IPS-18a (cell line): ENCODE measurements around the gene TKTL1.

Experiments used
- H3K27ac ChIP-seq: one replicate; pipeline ENCODE4 v1.5.1; 2013; ENCODE audit warnings: low read length
- H3K27me3 ChIP-seq: one replicate; pipeline ENCODE4 v1.6.1; 2013; ENCODE audit warnings: mild to moderate bottlenecking, low read length; ENCODE audit not compliant: control insufficient read depth, insufficient read depth
- H3K36me3 ChIP-seq: one replicate; pipeline ENCODE4 v1.6.1; 2013; ENCODE audit warnings: low read depth, low read length; ENCODE audit not compliant: control insufficient read depth
- H3K4me1 ChIP-seq: one replicate; pipeline ENCODE4 v1.6.1; 2013; ENCODE audit warnings: low read depth, low read length; ENCODE audit not compliant: control insufficient read depth
- H3K4me3 ChIP-seq: one replicate; pipeline ENCODE4 v1.5.1; 2013; ENCODE audit warnings: low read length
- H3K9ac ChIP-seq: one replicate; pipeline ENCODE4 v1.6.1; 2013; ENCODE audit warnings: mild to moderate bottlenecking, low read length, moderate library complexity
- H3K9me3 ChIP-seq: one replicate; pipeline ENCODE4 v1.6.1; 2013; ENCODE audit warnings: low read depth, low read length; ENCODE audit not compliant: control insufficient read depth

TKTL1 gene

GRCh38 chrX:154357205-154357604, 61.6 kb downstream of the TKTL1 start:
- Histone ChIP-seq H3K9me3 (no peaks in the 10 kb centered on the region), H3K4me3 (no peak overlapping the region), H3K27me3 (no peaks in the 10 kb centered on the region), H3K36me3 (peaks cover 96% of the 10 kb centered on the region), H3K4me1 (no peaks in the 10 kb centered on the region), H3K27ac (no peak overlapping the region), H3K9ac (no peak overlapping the region)

GRCh38 chrX:154358011-154358410, 62.4 kb downstream of the TKTL1 start:
- no peaks in the 10 kb centered on the region for H3K9me3 ChIP-seq
- no peak overlapping the region for H3K9ac ChIP-seq
- H3K36me3 ChIP-seq: peaks cover 95% of the 10 kb centered on the region
- no peak overlapping the region for H3K4me3 ChIP-seq
- H3K27me3 ChIP-seq: no peaks in the 10 kb centered on the region
- no peak overlapping the region for H3K27ac ChIP-seq
- no peaks in the 10 kb centered on the region for H3K4me1 ChIP-seq

- Histone ChIP-seq H3K4me3 (no peak overlapping the region), H3K27ac (no peak overlapping the region), H3K4me1 (no peaks in the 10 kb centered on the region), H3K9me3 (no peaks in the 10 kb centered on the region), H3K9ac (no peak overlapping the region), H3K27me3 (no peaks in the 10 kb centered on the region), H3K36me3 (peaks cover 90% of the 10 kb centered on the region)
These were observed 63.2 kb downstream of the TKTL1 start for GRCh38 chrX:154358829-154359228.

- no peaks in the 10 kb centered on the region for H3K9me3 ChIP-seq
- H3K27ac ChIP-seq: no peak overlapping the region
- no peak overlapping the region for H3K4me3 ChIP-seq
- no peak overlapping the region for H3K9ac ChIP-seq
- no peaks in the 10 kb centered on the region for H3K4me1 ChIP-seq
- H3K27me3 ChIP-seq: no peaks in the 10 kb centered on the region
- peaks cover 90% of the 10 kb centered on the region for H3K36me3 ChIP-seq
These were observed 64.0 kb downstream of the TKTL1 start for GRCh38 chrX:154359362-154360154.

- Histone ChIP-seq H3K9ac (no peak overlapping the region), H3K27me3 (no peaks in the 10 kb centered on the region), H3K27ac (no peak overlapping the region)
These were observed 64.6 kb downstream of the TKTL1 start for GRCh38 chrX:154360155-154360713.

GRCh38 chrX:154362085-154362742, 66.6 kb downstream of the TKTL1 start:
- Histone ChIP-seq H3K27me3 (no peaks in the 10 kb centered on the region), H3K4me3 (no peak overlapping the region), H3K36me3 (peaks cover 90% of the 10 kb centered on the region), H3K9ac (no peak overlapping the region), H3K9me3 (peaks cover 2% of the 10 kb centered on the region), H3K4me1 (no peaks in the 10 kb centered on the region), H3K27ac (no peak overlapping the region)

More at GRCh38 chrX:154360155-154360713, 64.6 kb downstream of the TKTL1 start:
- Histone ChIP-seq H3K4me3 (no peak overlapping the region), H3K9me3 (no peaks in the 10 kb centered on the region), H3K4me1 (no peaks in the 10 kb centered on the region), H3K36me3 (peaks cover 90% of the 10 kb centered on the region)

GRCh38 chrX:154363706-154364439, 68.3 kb downstream of the TKTL1 start:
- Histone ChIP-seq H3K27me3 (no peaks in the 10 kb centered on the region), H3K4me1 (peaks cover 3% of the 10 kb centered on the region), H3K27ac (no peak overlapping the region), H3K4me3 (no peak overlapping the region), H3K36me3 (peaks cover 87% of the 10 kb centered on the region), H3K9me3 (peaks cover 2% of the 10 kb centered on the region), H3K9ac (no peak overlapping the region)

GRCh38 chrX:154365052-154365600, 69.5 kb downstream of the TKTL1 start:
- no peak overlapping the region for H3K4me3 ChIP-seq
- peaks cover 75% of the 10 kb centered on the region for H3K36me3 ChIP-seq
- H3K9ac ChIP-seq: no peak overlapping the region
- H3K27me3 ChIP-seq: no peaks in the 10 kb centered on the region
- H3K4me1 ChIP-seq: peaks cover 3% of the 10 kb centered on the region
- peaks cover 2% of the 10 kb centered on the region for H3K9me3 ChIP-seq
- no peak overlapping the region for H3K27ac ChIP-seq

GRCh38 chrX:154365997-154366665, 70.5 kb downstream of the TKTL1 start:
- H3K27ac ChIP-seq: no peak overlapping the region
- H3K4me1 ChIP-seq: peaks cover 3% of the 10 kb centered on the region
- H3K9ac ChIP-seq: no peak overlapping the region

GRCh38 chrX:154366666-154367055, 71.1 kb downstream of the TKTL1 start:
- Histone ChIP-seq H3K9me3 (peaks cover 2% of the 10 kb centered on the region), H3K4me1 (peaks cover 3% of the 10 kb centered on the region), H3K9ac (no peak overlapping the region), H3K27me3 (no peaks in the 10 kb centered on the region), H3K36me3 (peaks cover 63% of the 10 kb centered on the region), H3K4me3 (no peak overlapping the region), H3K27ac (no peak overlapping the region)

More at GRCh38 chrX:154365997-154366665, 70.5 kb downstream of the TKTL1 start:
- no peaks in the 10 kb centered on the region for H3K27me3 ChIP-seq
- peaks cover 68% of the 10 kb centered on the region for H3K36me3 ChIP-seq
- peaks cover 2% of the 10 kb centered on the region for H3K9me3 ChIP-seq
- H3K4me3 ChIP-seq: no peak overlapping the region
